Measurements from ENCODE around the gene FAT4.
A peak's percentile ranks its signal among the peaks of the same experiment; 100 is the strongest.

FAT4 gene

DNA sequence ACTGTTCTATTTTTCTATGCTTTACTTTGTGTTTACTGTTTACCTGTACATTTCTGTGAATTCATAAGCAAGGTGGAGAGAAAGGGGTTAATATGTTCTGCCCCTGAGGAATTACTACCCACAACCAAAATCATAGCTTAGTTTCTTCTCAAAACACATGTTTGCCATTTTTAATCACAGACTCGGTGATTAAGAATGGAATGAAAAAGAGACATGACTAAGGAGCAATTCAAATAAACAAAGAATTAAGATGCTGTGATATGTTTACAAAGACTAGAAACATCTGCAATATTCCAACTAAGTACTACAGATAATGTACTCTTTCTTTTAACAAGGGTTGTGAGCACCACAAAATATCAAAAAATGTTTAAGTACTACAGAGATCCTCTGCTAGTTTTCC, 11.7 kb upstream of the FAT4 start:
- no peaks in the 10 kb centered on the region for H3K9me3 Mint-ChIP-seq
- H3K36me3 Mint-ChIP-seq (ENCODE audit: low read depth): no peaks in the 10 kb centered on the region
- no peaks in the 10 kb centered on the region for H3K27me3 Mint-ChIP-seq (ENCODE audit: low read depth)
- H3K4me1 Mint-ChIP-seq: no peaks in the 10 kb centered on the region
- TF ChIP-seq CTCF (IDR thresholded peaks at IDR 0.05; ENCODE audit: unreplicated experiment in 3 of 3): no peak
- H3K4me3 Mint-ChIP-seq: no peak overlapping the region
- H3K27ac Mint-ChIP-seq: no peak overlapping the region

- Mint-ChIP-seq H3K36me3 (ENCODE audit: low read depth) (no peaks in the 10 kb centered on the region), H3K27ac (no peak overlapping the region), H3K9me3 (no peaks in the 10 kb centered on the region), H3K4me1 (no peaks in the 10 kb centered on the region), H3K27me3 (ENCODE audit: low read depth) (no peaks in the 10 kb centered on the region), H3K4me3 (no peak overlapping the region)
- TF ChIP-seq CTCF (IDR thresholded peaks at IDR 0.05; ENCODE audit: unreplicated experiment in 3 of 3): no peak
Observed at GRCh38 chr4:125303821-125304220, 10.9 kb upstream of the FAT4 start.

- H3K9me3 Mint-ChIP-seq: peaks cover 9% of the 10 kb centered on the region
- no peak overlapping the region for H3K27ac Mint-ChIP-seq
- H3K36me3 Mint-ChIP-seq (ENCODE audit: low read depth): peaks cover 5% of the 10 kb centered on the region
- TF ChIP-seq CTCF (IDR thresholded peaks at IDR 0.05; ENCODE audit: unreplicated experiment in 3 of 3): no peak
- H3K4me1 Mint-ChIP-seq: no peaks in the 10 kb centered on the region
- H3K4me3 Mint-ChIP-seq: no peak overlapping the region
- no peaks in the 10 kb centered on the region for H3K27me3 Mint-ChIP-seq (ENCODE audit: low read depth)
Observed at GRCh38 chr4:125306112-125306511, 8.6 kb upstream of the FAT4 start.

DNA sequence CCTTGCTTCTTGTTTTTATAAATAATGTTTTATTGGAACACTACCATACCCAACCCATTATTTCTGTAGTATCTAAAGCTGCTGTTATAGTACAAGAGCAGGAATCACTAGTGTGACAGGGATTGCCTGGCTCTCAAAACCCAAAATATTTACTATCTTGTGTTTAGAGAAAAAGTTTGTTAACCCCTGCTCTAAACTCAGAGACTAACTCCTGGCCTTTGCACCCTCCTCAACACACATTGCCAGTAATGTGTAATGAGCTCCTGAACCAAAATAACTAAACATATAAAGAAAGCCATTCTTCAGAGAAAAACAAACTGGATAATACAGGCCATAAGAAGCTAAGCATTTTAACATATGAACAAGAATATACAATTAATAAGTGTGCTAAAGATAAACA, 8.2 kb upstream of the FAT4 start:
- Mint-ChIP-seq H3K27ac (no peak overlapping the region), H3K4me3 (no peak overlapping the region), H3K4me1 (no peaks in the 10 kb centered on the region), H3K27me3 (ENCODE audit: low read depth) (no peaks in the 10 kb centered on the region), H3K36me3 (ENCODE audit: low read depth) (peaks cover 5% of the 10 kb centered on the region), H3K9me3 (peaks cover 9% of the 10 kb centered on the region)
- TF ChIP-seq CTCF (IDR thresholded peaks at IDR 0.05; ENCODE audit: unreplicated experiment in 3 of 3): no peak

- Mint-ChIP-seq H3K27me3 (ENCODE audit: low read depth) (no peaks in the 10 kb centered on the region), H3K36me3 (ENCODE audit: low read depth) (peaks cover 7% of the 10 kb centered on the region), H3K27ac (no peak overlapping the region), H3K4me3 (no peak overlapping the region), H3K4me1 (peaks cover 16% of the 10 kb centered on the region), H3K9me3 (peaks cover 9% of the 10 kb centered on the region)
- TF ChIP-seq CTCF (IDR thresholded peaks at IDR 0.05; ENCODE audit: unreplicated experiment in 3 of 3): no peak
Observed at GRCh38 chr4:125311503-125311902, 3.3 kb upstream of the FAT4 start.

DNA sequence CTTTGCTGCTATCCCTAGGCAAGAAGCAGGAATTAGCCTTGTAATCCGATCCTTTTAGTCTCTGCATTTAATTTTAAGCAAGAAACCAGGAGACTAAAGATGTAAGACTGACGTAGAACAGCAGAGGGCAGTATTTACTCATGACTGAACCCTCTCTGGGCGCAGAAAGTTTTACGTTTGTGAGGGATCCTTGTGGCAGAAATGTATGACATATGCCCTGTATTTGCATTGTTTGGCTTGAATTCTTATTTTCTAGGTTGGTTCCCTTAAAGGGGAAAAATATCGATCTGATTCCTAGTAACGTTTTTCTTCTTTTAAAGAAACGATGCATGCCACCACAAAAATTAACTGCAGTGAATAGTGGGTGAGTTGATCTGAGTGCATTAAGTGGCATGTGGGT, 1.3 kb upstream of the FAT4 start:
- H3K27me3 Mint-ChIP-seq (ENCODE audit: low read depth): peaks cover 8% of the 10 kb centered on the region
- peak overlapping the region; percentile 76 to 82 (median 76) for H3K4me3 Mint-ChIP-seq
- TF ChIP-seq CTCF (IDR thresholded peaks at IDR 0.05; ENCODE audit: unreplicated experiment in 3 of 3): peak; percentile 91 to 93 (median 92)
- H3K9me3 Mint-ChIP-seq: peaks cover 9% of the 10 kb centered on the region
- H3K36me3 Mint-ChIP-seq (ENCODE audit: low read depth): peaks cover 24% of the 10 kb centered on the region
- peak overlapping the region; percentile 96 to 99 (median 98) for H3K27ac Mint-ChIP-seq
- peaks cover 29% of the 10 kb centered on the region for H3K4me1 Mint-ChIP-seq
